GM23338 (cell line): ENCODE results near the gene ADAMTS14.

Source experiments
- CREB1 ChIP-seq: fragments of 250-450 bp; sonication (Bioruptor Pico); IDR thresholded peaks from 2 replicates; pipeline ENCODE4 v1.5.0; 2020; ENCODE audit warnings: low read depth, mild to moderate bottlenecking, moderate library complexity
- CTCF ChIP-seq, 2 experiments: fragments of 200-600 bp in 1 of 2; sonication (generic) in 1 of 2; conservative IDR thresholded peaks; 2 replicates each; pipeline versions ENCODE4 v1.5.1 to v1.6.1; 2016 to 2017; ENCODE audit warnings: antibody characterized with exemption in 2 of 2, low read depth in 2 of 2, mild to moderate bottlenecking in 2 of 2, moderate library complexity in 1 of 2
- EZH2 ChIP-seq: fragments of 200-600 bp; sonication (generic); IDR thresholded peaks from one replicate; pipeline ENCODE4 v1.8.0; 2017; ENCODE audit warnings: antibody characterized with exemption, mild to moderate bottlenecking, low read depth; ENCODE audit not compliant: unreplicated experiment
- EZH2phosphoT487 ChIP-seq: fragments of 200-600 bp; sonication (generic); IDR thresholded peaks from one replicate; pipeline ENCODE4 v1.8.1; 2018; ENCODE audit warnings: antibody characterized with exemption; ENCODE audit not compliant: unreplicated experiment
- JUNB ChIP-seq: IDR thresholded peaks from one replicate; pipeline ENCODE4 v1.6.1; 2016; ENCODE audit warnings: antibody characterized with exemption; ENCODE audit not compliant: unreplicated experiment
- NANOG ChIP-seq: IDR thresholded peaks from 2 replicates; pipeline ENCODE4 v1.6.1; 2016; ENCODE audit warnings: antibody characterized with exemption, borderline replicate concordance
- POLR2AphosphoS5 ChIP-seq: IDR thresholded peaks from 2 replicates; pipeline ENCODE4 v1.6.1; 2016; ENCODE audit warnings: antibody characterized with exemption, low read depth
- REST ChIP-seq: IDR thresholded peaks from one replicate; pipeline ENCODE4 v1.6.1; 2018; ENCODE audit warnings: antibody characterized with exemption; ENCODE audit not compliant: unreplicated experiment

DNA sequence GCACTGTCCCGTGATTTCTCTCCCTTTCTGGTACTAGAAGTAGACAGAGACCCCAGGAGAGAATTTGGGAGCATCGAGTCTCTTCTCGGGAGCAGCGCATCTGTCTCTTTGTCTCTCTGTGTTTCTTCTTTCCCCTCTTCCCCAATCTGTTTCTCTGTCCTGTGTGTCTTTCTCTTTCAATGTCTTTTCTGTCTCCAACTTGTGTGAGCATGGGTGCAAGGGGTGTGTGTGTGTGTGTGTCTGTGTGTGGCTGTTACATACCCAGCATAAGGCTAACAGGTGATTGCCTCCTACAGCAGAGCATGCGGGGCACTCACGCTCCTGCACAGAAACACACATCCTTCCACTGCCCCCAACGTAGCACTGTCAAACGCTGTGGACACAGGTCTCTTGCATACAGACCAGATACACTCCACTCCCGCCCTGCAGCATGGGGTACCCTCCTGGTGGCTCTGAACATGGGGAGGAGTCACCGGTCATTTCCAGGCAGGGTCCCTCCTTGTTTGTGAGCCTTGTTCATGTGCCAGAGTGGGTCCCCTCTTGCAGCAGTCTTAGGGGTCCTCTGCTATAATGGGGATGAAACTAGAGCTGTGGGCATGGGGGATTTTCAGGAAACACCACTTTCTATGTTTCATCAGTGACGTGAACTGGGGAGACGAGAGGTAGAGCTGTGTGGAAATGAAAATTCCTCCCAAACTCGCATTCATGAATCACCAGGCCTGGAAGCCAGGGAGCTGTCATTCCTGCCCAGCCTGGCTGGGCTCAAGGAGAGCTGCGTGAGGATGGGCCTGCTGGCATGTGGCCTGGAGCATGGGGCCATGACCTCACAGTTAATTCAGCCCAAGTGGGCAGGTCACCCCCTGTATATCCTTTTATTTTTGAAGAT, 980 bp downstream of the ADAMTS14 start:
- TF ChIP-seq CTCF (conservative IDR thresholded peaks at IDR 0.05; ENCODE audit: low read depth in 2 of 2) (no peak), EZH2phosphoT487 (no peak), POLR2AphosphoS5 (no peak), EZH2 (no peak), REST (no peak), JUNB (no peak), CREB1 (CRISPR knock-in tag) (no peak), NANOG (no peak)
